Smooth muscle cell of the brain vasculature (primary cell): ENCODE data around the gene MYH13.

Experiments
- DNase-seq: peaks from one replicate; pipeline ENCODE4 v3.0.0-alpha.2; 2012; ENCODE audit warnings: low read depth, low spot score

The MYH13 gene

DNA sequence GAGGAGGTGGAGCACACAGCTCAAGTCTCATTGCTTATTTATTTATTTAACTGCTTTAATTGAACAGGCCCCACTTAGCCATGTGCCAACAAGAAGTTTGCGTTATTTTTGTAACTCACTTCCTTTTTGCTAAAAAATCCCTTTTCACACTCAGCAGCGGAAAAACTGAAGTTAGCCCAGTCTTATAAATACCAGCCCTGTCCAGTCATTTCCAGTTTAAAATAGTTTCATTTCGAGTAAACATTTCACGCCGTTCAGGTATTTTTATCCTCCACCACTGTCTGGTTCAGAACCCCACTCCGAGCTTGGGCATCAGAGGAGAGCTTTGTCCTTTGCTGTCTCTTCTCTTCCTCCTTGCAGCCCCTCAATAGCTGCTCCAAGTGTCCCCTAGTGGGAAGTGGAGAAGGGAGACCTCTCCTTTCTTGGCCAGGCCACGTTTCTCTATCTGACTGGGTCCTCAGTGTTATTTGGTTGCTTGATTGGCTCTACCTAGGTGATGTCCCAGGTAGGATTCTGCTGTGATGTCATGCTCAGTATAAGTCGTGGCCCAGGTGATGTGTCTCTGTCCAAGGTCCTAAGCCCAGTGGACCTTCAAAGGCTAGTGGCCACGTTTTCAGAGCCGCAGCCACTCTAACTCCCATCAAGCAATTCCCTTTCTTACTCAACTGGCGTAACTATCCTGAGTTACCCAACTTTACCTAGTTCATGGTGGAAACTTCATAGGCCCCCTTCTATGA is 121.4 kb downstream of the MYH13 start:
- no peak for DNase-seq
